Panc1 (cell line): ENCODE measurements around the gene SULT2B1. TPM values are rescaled to one million over a fixed set of nuclear protein-coding genes. Genes with fewer than 3 reads are reported as not detected.

Source experiments
- ATAC-seq: fragments of 200-7000 bp; cut with Tn5 transposase; 2 replicates; pipeline ENCODE4 v1.9.1; 2020; ENCODE audit warnings: mild to moderate bottlenecking, moderate library complexity
- BruUV-seq: library from RNA; stranded (reverse); fragments of 400-500 nt; replicated peaks from 2 replicates; lab custom pipeline; 2021; lab: Mats Ljungman, UMichigan
- CTCF ChIA-PET: fragments of 300-600 bp; sonication (Branson Sonifier 250); formaldehyde crosslinking; loops from one replicate; lab custom pipeline; 2022; ENCODE audit warnings: antibody characterized with exemption; lab: Charles Lee
- POLR2A ChIA-PET: fragments of 300-600 bp; sonication (Branson Sonifier 250); formaldehyde crosslinking; loops from one replicate; lab custom pipeline; 2022; ENCODE audit warnings: antibody characterized with exemption; lab: Charles Lee
- DNase-seq: peaks from one replicate; pipeline ENCODE4 v3.0.0-alpha.2; 2010; ENCODE audit warnings: low read depth, low spot score
- H3K27ac ChIP-seq: 2 replicates; pipeline ENCODE4 v1.5.1; 2011; ENCODE audit warnings: mild to moderate bottlenecking, low read length, inconsistent platforms
- H3K27me3 ChIP-seq: fragments of 200-500 bp; sonication (Bioruptor generic); 2 replicates; pipeline ENCODE4 v1.6.0; 2014; ENCODE audit warnings: low read length, inconsistent platforms; ENCODE audit not compliant: control insufficient read depth, insufficient read depth
- H3K36me3 ChIP-seq: fragments of 200-500 bp; sonication (Bioruptor generic); 2 replicates; pipeline ENCODE4 v1.5.1; 2014; ENCODE audit warnings: inconsistent platforms, mild to moderate bottlenecking, low read length, moderate library complexity; ENCODE audit not compliant: control insufficient read depth, insufficient read depth
- H3K4me1 ChIP-seq: 2 replicates; pipeline ENCODE4 v1.5.1; 2011; ENCODE audit warnings: inconsistent platforms, mild to moderate bottlenecking, low read length, moderate library complexity; ENCODE audit not compliant: control insufficient read depth, insufficient read depth
- H3K4me3 ChIP-seq, 2 experiments: 2 replicates each; pipeline ENCODE4 v1.5.1; 2011 to 2012; ENCODE audit warnings: low read depth in 2 of 2, low read length in 2 of 2, mild to moderate bottlenecking in 2 of 2, inconsistent platforms in 1 of 2, moderate library complexity in 1 of 2
- H3K9me3 ChIP-seq: fragments of 200-500 bp; sonication (Bioruptor generic); 2 replicates; pipeline ENCODE4 v1.5.1; 2014; ENCODE audit warnings: low read depth, mild to moderate bottlenecking, inconsistent platforms, low read length, moderate library complexity; ENCODE audit not compliant: control insufficient read depth, insufficient read depth
- POLR2AphosphoS5 ChIP-seq: IDR thresholded peaks from 2 replicates; pipeline ENCODE4 v1.6.1; 2012; ENCODE audit warnings: mild to moderate bottlenecking, low read depth, low read length, moderate library complexity
- SIN3A ChIP-seq: IDR thresholded peaks from 2 replicates; pipeline ENCODE4 v1.6.1; 2012; ENCODE audit warnings: low read depth, mild to moderate bottlenecking, low read length, moderate library complexity, borderline replicate concordance; ENCODE audit not compliant: insufficient read depth
- TCF7L2 ChIP-seq: IDR thresholded peaks from 2 replicates; pipeline ENCODE4 v1.6.1; 2011; ENCODE audit warnings: mild to moderate bottlenecking, low read depth, low read length, inconsistent platforms
- in situ Hi-C: cut with HindIII; loops from 2 replicates; pipeline ENCODE4 v1.10.0; 2016; ENCODE audit warnings: low sequenced_read_pairs, low pct_unique_long_range_greater_than_20kb
- intact Hi-C: fragments of 100-400 bp; cut with micrococcal nuclease; formaldehyde crosslinking; loops from one replicate; pipeline ENCODE4 v1.10.0; 2022; ENCODE audit not compliant: unreplicated experiment
- total RNA-seq: library from RNA; stranded (reverse); gene quantifications from one replicate; pipeline ENCODE4 v1.2.1, GENCODE V29; 2021; ENCODE audit not compliant: unreplicated experiment
- TF ChIP-seq, protein P1 (sequence below): fragments of 450-650 bp; IDR thresholded peaks from 2 replicates; pipeline ENCODE4 v1.5.1; 2017; ENCODE audit warnings: mild to moderate bottlenecking
- TF ChIP-seq, protein P2 (sequence below), 2 experiments: IDR thresholded peaks; 2 replicates each; pipeline ENCODE4 v1.6.1; 2011 to 2012; ENCODE audit warnings: low read depth in 2 of 2, control low read depth in 1 of 2, low read length in 1 of 2, mild to moderate bottlenecking in 1 of 2, moderate library complexity in 1 of 2; ENCODE audit not compliant: insufficient read depth in 1 of 2

SULT2B1 gene
- total RNA-seq, 1 experiment from 2014 or later: 3.6 TPM

DNA sequence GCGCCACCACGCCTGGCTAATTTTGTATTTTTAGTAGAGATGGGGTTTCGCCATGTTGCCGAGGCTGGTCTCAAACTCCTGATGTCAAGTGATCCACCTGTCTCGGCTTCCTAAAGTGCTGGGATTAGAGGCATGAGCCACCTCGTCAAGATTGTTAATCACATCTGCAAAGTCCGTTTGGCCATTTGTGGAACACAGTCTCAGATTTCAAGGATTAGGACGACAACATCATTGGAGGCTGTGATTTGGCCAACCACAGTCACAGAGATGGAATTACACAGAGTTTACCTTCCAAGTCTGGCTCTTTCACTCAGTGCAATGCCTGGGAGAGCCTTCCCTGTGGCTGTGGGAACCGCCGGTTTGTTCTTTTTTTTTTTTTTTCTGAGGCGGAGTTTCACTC lies 17.8 kb downstream of the SULT2B1 start:
- TF ChIP-seq, protein P1, sequence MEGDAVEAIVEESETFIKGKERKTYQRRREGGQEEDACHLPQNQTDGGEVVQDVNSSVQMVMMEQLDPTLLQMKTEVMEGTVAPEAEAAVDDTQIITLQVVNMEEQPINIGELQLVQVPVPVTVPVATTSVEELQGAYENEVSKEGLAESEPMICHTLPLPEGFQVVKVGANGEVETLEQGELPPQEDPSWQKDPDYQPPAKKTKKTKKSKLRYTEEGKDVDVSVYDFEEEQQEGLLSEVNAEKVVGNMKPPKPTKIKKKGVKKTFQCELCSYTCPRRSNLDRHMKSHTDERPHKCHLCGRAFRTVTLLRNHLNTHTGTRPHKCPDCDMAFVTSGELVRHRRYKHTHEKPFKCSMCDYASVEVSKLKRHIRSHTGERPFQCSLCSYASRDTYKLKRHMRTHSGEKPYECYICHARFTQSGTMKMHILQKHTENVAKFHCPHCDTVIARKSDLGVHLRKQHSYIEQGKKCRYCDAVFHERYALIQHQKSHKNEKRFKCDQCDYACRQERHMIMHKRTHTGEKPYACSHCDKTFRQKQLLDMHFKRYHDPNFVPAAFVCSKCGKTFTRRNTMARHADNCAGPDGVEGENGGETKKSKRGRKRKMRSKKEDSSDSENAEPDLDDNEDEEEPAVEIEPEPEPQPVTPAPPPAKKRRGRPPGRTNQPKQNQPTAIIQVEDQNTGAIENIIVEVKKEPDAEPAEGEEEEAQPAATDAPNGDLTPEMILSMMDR: no peak
- TF ChIP-seq TCF7L2 (no peak), SIN3A (no peak), POLR2AphosphoS5 (no peak)
- TF ChIP-seq, protein P2, sequence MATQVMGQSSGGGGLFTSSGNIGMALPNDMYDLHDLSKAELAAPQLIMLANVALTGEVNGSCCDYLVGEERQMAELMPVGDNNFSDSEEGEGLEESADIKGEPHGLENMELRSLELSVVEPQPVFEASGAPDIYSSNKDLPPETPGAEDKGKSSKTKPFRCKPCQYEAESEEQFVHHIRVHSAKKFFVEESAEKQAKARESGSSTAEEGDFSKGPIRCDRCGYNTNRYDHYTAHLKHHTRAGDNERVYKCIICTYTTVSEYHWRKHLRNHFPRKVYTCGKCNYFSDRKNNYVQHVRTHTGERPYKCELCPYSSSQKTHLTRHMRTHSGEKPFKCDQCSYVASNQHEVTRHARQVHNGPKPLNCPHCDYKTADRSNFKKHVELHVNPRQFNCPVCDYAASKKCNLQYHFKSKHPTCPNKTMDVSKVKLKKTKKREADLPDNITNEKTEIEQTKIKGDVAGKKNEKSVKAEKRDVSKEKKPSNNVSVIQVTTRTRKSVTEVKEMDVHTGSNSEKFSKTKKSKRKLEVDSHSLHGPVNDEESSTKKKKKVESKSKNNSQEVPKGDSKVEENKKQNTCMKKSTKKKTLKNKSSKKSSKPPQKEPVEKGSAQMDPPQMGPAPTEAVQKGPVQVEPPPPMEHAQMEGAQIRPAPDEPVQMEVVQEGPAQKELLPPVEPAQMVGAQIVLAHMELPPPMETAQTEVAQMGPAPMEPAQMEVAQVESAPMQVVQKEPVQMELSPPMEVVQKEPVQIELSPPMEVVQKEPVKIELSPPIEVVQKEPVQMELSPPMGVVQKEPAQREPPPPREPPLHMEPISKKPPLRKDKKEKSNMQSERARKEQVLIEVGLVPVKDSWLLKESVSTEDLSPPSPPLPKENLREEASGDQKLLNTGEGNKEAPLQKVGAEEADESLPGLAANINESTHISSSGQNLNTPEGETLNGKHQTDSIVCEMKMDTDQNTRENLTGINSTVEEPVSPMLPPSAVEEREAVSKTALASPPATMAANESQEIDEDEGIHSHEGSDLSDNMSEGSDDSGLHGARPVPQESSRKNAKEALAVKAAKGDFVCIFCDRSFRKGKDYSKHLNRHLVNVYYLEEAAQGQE (IDR thresholded peaks at IDR 0.05; ENCODE audit: insufficient read depth in 1 of 2, low read depth in 2 of 2, low read length in 1 of 2): no peak
- intact Hi-C loops: no loop called here
- DNase-seq (no peak), ATAC-seq (no peak)
- Histone ChIP-seq H3K4me1 (peaks cover 18% of the 10 kb centered on the region), H3K27me3 (no peaks in the 10 kb centered on the region), H3K4me3 (no peak overlapping the region), H3K9me3 (no peaks in the 10 kb centered on the region), H3K27ac (no peak overlapping the region; the same call in 1 of the 2 replicates), H3K36me3 (no peaks in the 10 kb centered on the region)
- BruUV-seq: no TSS peak
- CTCF ChIA-PET: no interaction called here
- POLR2A ChIA-PET: no interaction called here
- in situ Hi-C loops: no loop called here

DNA sequence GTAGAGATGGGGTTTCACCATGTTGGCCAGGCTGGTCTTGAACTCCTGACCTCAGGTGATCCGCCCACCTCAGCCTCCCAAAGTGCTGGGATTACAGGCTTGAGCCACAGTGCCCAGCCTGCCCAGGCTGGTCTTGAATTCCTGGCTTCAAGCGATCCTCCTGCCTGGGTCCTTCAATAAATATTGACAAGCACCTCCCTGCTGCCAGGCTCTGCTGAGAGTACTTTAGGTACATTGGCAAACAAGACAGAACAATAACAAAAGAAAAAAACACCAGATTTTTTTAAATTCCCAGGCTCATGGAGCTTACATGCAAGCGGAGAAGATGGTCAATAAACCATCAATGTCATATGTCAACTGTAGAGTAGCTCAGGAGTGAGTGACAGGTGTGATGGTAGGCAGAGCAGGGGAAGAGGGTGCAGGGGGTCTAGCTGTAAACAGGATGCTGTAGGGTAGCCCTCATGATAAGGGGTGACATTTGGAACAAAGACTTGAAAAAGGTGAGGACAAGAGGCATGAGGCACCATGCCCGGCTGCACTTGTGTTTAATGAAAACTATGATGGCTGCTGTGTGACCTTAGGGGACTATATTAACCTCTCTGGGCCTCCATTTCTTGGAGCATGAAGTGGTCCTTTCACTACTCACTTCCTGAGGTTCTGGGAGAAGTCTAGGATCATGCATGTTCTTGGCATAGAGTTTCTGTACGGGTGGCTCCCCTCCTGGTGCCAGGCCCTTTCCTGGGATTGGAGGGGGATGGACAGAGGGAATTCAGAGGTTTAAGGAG lies 19.6 kb downstream of the SULT2B1 start:
- Histone ChIP-seq H3K27me3 (no peaks in the 10 kb centered on the region), H3K9me3 (no peaks in the 10 kb centered on the region), H3K4me3 (no peak overlapping the region), H3K36me3 (no peaks in the 10 kb centered on the region), H3K4me1 (peaks cover 18% of the 10 kb centered on the region), H3K27ac (no peak overlapping the region)
- BruUV-seq: no TSS peak
- TF ChIP-seq POLR2AphosphoS5: no peak
- TF ChIP-seq, protein P2 (IDR thresholded peaks at IDR 0.05; ENCODE audit: insufficient read depth in 1 of 2, low read depth in 2 of 2, low read length in 1 of 2): no peak
- TF ChIP-seq, protein P1: no peak
- no peak for TF ChIP-seq SIN3A
- no peak for TF ChIP-seq TCF7L2
- ATAC-seq (no peak), DNase-seq (no peak)
- ChIA-PET POLR2A (interaction anchor here (0.6 kb wide), 1 partner anchor 710 kb away, joined by 4 read pairs; no protein-coding TSS in a partner anchor), CTCF (interaction anchor here (0.6 kb wide), 1 partner anchor 40 kb away, joined by 6 read pairs; no protein-coding TSS in a partner anchor)
- in situ Hi-C loops: no loop called here
- intact Hi-C loops: no loop called here
